Skeletal muscle cell (primary cell): ENCODE measurements around the gene ABR.
A peak's percentile ranks its signal among the peaks of the same experiment; 100 is the strongest.

ENCODE experiments used
- DNase-seq: peaks from one replicate; pipeline ENCODE4 v3.0.0-alpha.2; 2010; ENCODE audit warnings: low read depth
- H3K4me3 ChIP-seq: 2 replicates; pipeline ENCODE4 v1.5.1; 2011; ENCODE audit warnings: low read depth, mild to moderate bottlenecking, control low read depth, low read length, moderate library complexity

ABR gene

GRCh38 chr17:964876-965275 is 214.9 kb downstream of the ABR start:
- H3K4me3 ChIP-seq: no peak overlapping the region
- no peak for DNase-seq

GRCh38 chr17:962670-963069 is 217.1 kb downstream of the ABR start:
- no peak overlapping the region for H3K4me3 ChIP-seq
- no peak for DNase-seq

DNA sequence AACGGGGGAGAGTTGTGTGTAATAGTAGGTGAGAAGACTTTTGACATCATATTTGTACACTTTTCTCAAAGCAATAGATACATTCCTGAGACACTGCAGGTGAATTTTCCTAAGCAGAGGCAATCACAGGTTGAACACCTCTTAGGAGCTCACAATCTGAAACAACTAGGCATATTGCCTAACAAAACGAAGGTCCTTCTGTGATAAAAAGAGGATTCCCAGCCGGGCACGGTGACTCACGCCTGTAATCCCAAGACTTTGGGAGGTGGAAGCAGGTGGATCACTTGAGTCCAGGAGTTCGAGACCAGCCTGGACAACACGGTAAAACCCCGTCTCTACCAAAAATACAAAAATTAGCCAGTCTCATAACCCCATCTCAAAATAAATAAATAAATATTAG is 217.6 kb downstream of the ABR start:
- no peak for DNase-seq
- no peak overlapping the region for H3K4me3 ChIP-seq

GRCh38 chr17:958712-959451 is 220.9 kb downstream of the ABR start:
- DNase-seq: no peak
- no peak overlapping the region for H3K4me3 ChIP-seq

DNA sequence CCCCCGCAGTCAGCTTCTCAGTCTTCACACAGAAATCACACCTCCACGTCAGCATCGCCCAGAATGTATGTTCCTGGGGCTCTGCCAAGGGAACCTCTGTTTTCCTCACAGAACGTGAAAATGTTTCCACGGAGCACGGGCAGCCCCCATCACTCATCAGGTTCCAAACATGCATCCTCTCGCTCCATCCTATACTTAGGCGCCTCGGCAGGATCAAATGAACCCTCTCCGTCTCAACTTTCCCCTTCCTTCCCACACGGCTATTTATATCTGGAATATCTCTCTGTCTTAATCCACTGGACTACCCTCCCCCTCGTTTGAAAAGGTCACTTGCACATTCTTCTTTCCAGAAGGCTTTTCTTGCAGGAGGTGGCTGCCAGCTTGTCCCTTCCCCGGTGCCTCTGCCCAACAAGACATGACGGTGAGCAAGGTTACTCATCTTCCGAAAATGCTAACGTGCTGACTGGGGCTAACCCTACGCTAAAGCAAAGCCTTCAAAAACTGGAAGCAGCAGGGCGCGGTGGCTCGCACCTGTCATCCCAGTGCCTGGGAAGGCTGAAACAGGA is 221.8 kb downstream of the ABR start:
- H3K4me3 ChIP-seq: no peak overlapping the region
- DNase-seq: no peak

DNA sequence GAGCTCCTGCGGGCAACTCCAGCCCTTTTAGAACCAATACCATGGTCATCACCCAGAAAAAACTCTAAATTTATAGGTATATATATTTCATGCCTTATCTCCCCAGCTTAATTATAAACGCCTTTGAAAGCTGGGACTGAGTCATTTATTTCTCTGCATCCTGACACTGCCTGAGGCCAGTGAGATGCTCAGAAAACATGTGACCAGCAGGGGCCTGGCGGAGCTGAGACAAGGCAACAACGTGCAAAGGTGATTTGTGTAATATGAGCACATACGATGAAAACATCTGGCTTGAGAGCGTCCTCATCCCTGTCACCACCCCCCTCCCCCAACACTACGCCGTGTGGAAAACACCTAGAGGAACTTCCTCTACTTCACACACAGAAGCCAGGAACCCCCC is 222.9 kb downstream of the ABR start:
- no peak overlapping the region for H3K4me3 ChIP-seq
- no peak for DNase-seq

- peak; percentile 47 for DNase-seq
- no peak overlapping the region for H3K4me3 ChIP-seq
Observed at GRCh38 chr17:954431-955164, 225.2 kb downstream of the ABR start.

DNA sequence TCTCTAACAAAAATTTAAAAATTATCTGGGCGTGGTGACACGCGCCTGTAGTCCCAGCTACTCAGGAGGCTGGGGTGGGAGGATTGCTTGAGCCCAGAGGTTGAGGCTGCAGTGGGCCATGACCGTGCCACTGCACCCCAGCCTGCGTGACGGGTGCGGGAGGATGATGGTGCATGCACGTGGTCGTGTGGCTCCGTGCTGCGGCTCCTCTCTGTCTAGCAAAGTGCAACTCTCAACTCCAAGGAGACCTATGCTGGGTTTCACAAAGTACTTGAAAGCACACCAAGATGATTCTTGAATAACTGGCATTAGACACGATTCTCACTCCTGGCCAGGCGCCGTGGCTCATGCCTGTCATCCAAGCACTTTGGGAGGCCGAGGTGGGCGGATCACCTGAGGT is 226.0 kb downstream of the ABR start:
- no peak for DNase-seq
- H3K4me3 ChIP-seq: no peak overlapping the region
